ENCODE measurements around the gene KIF13A.
A peak's percentile ranks its signal among the peaks of the same experiment; 100 is the strongest.

KIF13A gene

GRCh38 chr6:17899491-17899890 is 87.9 kb downstream of the KIF13A start:
- Histone ChIP-seq H3K4me1 (ENCODE audit: low read length) (peaks cover 15% of the 10 kb centered on the region), H3K4me2 (ENCODE audit: low read length) (peak overlapping the region; percentile 83), H3K4me3 (ENCODE audit: low read length) (no peak overlapping the region), H3K79me2 (ENCODE audit: low read length) (no peaks in the 10 kb centered on the region), H3K36me3 (replicated peaks; ENCODE audit: low read depth, low read length) (peaks cover 8% of the 10 kb centered on the region), H3K27ac (ENCODE audit: low read length) (peak overlapping the region; percentile 76), H3K27me3 (ENCODE audit: low read depth, low read length) (no peaks in the 10 kb centered on the region), H3K9ac (ENCODE audit: low read length) (no peak overlapping the region), H2AFZ (ENCODE audit: low read depth, low read length) (no peak overlapping the region), H3K9me3 (ENCODE audit: insufficient read depth, low read length) (peaks cover 13% of the 10 kb centered on the region; the same call in 1 of the 2 replicates), H4K20me1 (ENCODE audit: insufficient read depth, low read length) (no peaks in the 10 kb centered on the region)
- TF ChIP-seq EZH2phosphoT487 (IDR thresholded peaks at IDR 0.05; ENCODE audit: low read depth) = no peak
- no peak for TF ChIP-seq CTCF (IDR thresholded peaks at IDR 0.05; ENCODE audit: low read depth, low read length)

DNA sequence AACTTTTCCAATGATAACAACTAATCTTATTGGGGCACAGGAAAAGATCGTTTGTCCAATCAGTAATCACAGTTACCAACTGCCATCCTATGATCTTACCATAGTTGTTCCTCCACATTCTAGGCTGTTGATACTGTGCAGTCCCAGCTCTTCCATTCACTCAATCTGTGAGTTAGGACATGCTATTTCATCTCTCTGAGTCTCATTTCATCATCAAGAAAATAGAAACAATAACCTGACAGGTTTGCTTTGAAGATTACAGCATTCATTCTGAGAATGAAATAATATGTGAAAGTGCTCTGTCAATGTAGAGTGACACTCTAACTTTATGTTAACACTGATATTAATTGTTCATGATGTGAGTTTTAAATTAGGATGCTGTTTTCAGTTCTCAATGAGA is 89.8 kb downstream of the KIF13A start:
- Histone ChIP-seq H2AFZ (ENCODE audit: low read depth, low read length) (no peak overlapping the region), H4K20me1 (ENCODE audit: insufficient read depth, low read length) (no peaks in the 10 kb centered on the region), H3K4me2 (ENCODE audit: low read length) (no peak overlapping the region), H3K27me3 (ENCODE audit: low read depth, low read length) (no peaks in the 10 kb centered on the region), H3K79me2 (ENCODE audit: low read length) (no peaks in the 10 kb centered on the region), H3K27ac (ENCODE audit: low read length) (no peak overlapping the region), H3K4me3 (ENCODE audit: low read length) (no peak overlapping the region), H3K36me3 (replicated peaks; ENCODE audit: low read depth, low read length) (peaks cover 11% of the 10 kb centered on the region), H3K4me1 (ENCODE audit: low read length) (peaks cover 15% of the 10 kb centered on the region), H3K9me3 (ENCODE audit: insufficient read depth, low read length) (peaks cover 15% of the 10 kb centered on the region; the same call in 1 of the 2 replicates), H3K9ac (ENCODE audit: low read length) (no peak overlapping the region)
- TF ChIP-seq CTCF (IDR thresholded peaks at IDR 0.05; ENCODE audit: low read depth, low read length) = no peak
- no peak for TF ChIP-seq EZH2phosphoT487 (IDR thresholded peaks at IDR 0.05; ENCODE audit: low read depth)

- Histone ChIP-seq H3K79me2 (ENCODE audit: low read length) (no peaks in the 10 kb centered on the region), H3K27ac (ENCODE audit: low read length) (no peak overlapping the region), H4K20me1 (ENCODE audit: insufficient read depth, low read length) (no peaks in the 10 kb centered on the region), H2AFZ (ENCODE audit: low read depth, low read length) (no peak overlapping the region), H3K4me1 (ENCODE audit: low read length) (peaks cover 17% of the 10 kb centered on the region), H3K9me3 (ENCODE audit: insufficient read depth, low read length) (peaks cover 15% of the 10 kb centered on the region; the same call in 1 of the 2 replicates), H3K36me3 (replicated peaks; ENCODE audit: low read depth, low read length) (peaks cover 11% of the 10 kb centered on the region), H3K4me3 (ENCODE audit: low read length) (no peak overlapping the region), H3K4me2 (ENCODE audit: low read length) (no peak overlapping the region), H3K9ac (ENCODE audit: low read length) (no peak overlapping the region), H3K27me3 (ENCODE audit: low read depth, low read length) (no peaks in the 10 kb centered on the region)
- TF ChIP-seq EZH2phosphoT487 (IDR thresholded peaks at IDR 0.05; ENCODE audit: low read depth) = no peak
- no peak for TF ChIP-seq CTCF (IDR thresholded peaks at IDR 0.05; ENCODE audit: low read depth, low read length)
Measured at GRCh38 chr6:17894905-17895304, 92.5 kb downstream of the KIF13A start.

DNA sequence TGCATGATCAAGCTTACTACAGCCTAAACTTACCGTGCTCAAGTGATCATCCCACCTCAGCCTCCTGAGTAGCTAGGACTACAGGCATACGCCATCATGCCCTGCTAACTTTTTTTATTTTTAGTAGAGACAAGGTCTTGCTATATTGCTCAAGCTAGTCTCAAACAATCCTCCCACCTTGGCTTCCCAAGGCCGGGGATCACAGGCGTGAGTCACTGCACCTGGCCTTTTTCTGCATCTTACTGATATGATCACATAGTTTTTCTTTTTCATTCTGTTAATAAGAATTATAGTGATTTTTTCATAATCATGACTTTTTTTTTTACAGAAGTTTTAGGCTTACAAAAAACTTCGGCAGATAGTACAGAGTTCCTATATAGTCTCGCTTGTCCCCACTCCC is 93.2 kb downstream of the KIF13A start:
- H3K36me3 ChIP-seq (replicated peaks; ENCODE audit: low read depth, low read length) = peaks cover 11% of the 10 kb centered on the region
- H3K4me3 ChIP-seq (ENCODE audit: low read length) = no peak overlapping the region
- H3K9me3 ChIP-seq (ENCODE audit: insufficient read depth, low read length) = peaks cover 15% of the 10 kb centered on the region; the same call in 1 of the 2 replicates
- no peak for TF ChIP-seq CTCF (IDR thresholded peaks at IDR 0.05; ENCODE audit: low read depth, low read length)
- TF ChIP-seq EZH2phosphoT487 (IDR thresholded peaks at IDR 0.05; ENCODE audit: low read depth) = no peak
- no peaks in the 10 kb centered on the region for H3K79me2 ChIP-seq (ENCODE audit: low read length)
- no peak overlapping the region for H3K4me2 ChIP-seq (ENCODE audit: low read length)
- H3K4me1 ChIP-seq (ENCODE audit: low read length) = peaks cover 17% of the 10 kb centered on the region
- H4K20me1 ChIP-seq (ENCODE audit: insufficient read depth, low read length) = no peaks in the 10 kb centered on the region
- H3K27me3 ChIP-seq (ENCODE audit: low read depth, low read length) = no peaks in the 10 kb centered on the region
- H3K9ac ChIP-seq (ENCODE audit: low read length) = no peak overlapping the region
- no peak overlapping the region for H3K27ac ChIP-seq (ENCODE audit: low read length)
- no peak overlapping the region for H2AFZ ChIP-seq (ENCODE audit: low read depth, low read length)
